ENCODE measurements around the gene MGAT4B.
"Not testable (repeated sequence)": the region's sequence is repeated elsewhere in the genome, so short reads cannot be mapped to it uniquely, and the experiment has no call there.

- TF ChIP-seq, protein P1, sequence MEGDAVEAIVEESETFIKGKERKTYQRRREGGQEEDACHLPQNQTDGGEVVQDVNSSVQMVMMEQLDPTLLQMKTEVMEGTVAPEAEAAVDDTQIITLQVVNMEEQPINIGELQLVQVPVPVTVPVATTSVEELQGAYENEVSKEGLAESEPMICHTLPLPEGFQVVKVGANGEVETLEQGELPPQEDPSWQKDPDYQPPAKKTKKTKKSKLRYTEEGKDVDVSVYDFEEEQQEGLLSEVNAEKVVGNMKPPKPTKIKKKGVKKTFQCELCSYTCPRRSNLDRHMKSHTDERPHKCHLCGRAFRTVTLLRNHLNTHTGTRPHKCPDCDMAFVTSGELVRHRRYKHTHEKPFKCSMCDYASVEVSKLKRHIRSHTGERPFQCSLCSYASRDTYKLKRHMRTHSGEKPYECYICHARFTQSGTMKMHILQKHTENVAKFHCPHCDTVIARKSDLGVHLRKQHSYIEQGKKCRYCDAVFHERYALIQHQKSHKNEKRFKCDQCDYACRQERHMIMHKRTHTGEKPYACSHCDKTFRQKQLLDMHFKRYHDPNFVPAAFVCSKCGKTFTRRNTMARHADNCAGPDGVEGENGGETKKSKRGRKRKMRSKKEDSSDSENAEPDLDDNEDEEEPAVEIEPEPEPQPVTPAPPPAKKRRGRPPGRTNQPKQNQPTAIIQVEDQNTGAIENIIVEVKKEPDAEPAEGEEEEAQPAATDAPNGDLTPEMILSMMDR (IDR thresholded peaks at IDR 0.05): not testable (repeated sequence)
- TF ChIP-seq POLR2AphosphoS5, POLR2A, EP300 (IDR thresholded peaks at IDR 0.05): not testable (repeated sequence)
These were observed 17.4 kb downstream of the MGAT4B start for GRCh38 chr5:179789278-179789677.

Measured in sigmoid colon (tissue), 4 donors.